ENCODE data around the gene GCNT2.
"Not testable (repeated sequence)": the region's sequence is repeated elsewhere in the genome, so short reads cannot be mapped to it uniquely, and the experiment has no call there.

The GCNT2 gene

GRCh38 chr6:10612161-10612560 is 91.0 kb downstream of the GCNT2 start:
- DNase-seq (ENCODE audit: low read depth) = no peak

GRCh38 chr6:10613077-10613476 is 91.9 kb downstream of the GCNT2 start:
- DNase-seq (ENCODE audit: low read depth) = no peak

- DNase-seq (ENCODE audit: low read depth) = no peak
These were observed 92.6 kb downstream of the GCNT2 start for GRCh38 chr6:10613723-10614122.

GRCh38 chr6:10615675-10616074 is 94.5 kb downstream of the GCNT2 start:
- DNase-seq (ENCODE audit: low read depth) = no peak

GRCh38 chr6:10616266-10616665 is 95.1 kb downstream of the GCNT2 start:
- DNase-seq (ENCODE audit: low read depth) = not testable (repeated sequence)

- no peak for DNase-seq (ENCODE audit: low read depth)
These were observed 96.0 kb downstream of the GCNT2 start for GRCh38 chr6:10617008-10617696.

GRCh38 chr6:10618409-10618808 is 97.3 kb downstream of the GCNT2 start:
- no peak for DNase-seq (ENCODE audit: low read depth)

- DNase-seq (ENCODE audit: low read depth) = no peak
These were observed 100.1 kb downstream of the GCNT2 start for GRCh38 chr6:10621213-10621612.

- DNase-seq (ENCODE audit: low read depth) = no peak
These were observed 100.7 kb downstream of the GCNT2 start for GRCh38 chr6:10621847-10622246.

GRCh38 chr6:10624836-10625235 is 103.7 kb downstream of the GCNT2 start:
- no peak for DNase-seq (ENCODE audit: low read depth)

- no peak for DNase-seq (ENCODE audit: low read depth)
These were observed 105.1 kb downstream of the GCNT2 start for GRCh38 chr6:10626154-10626741.

- DNase-seq (ENCODE audit: low read depth) = no peak
These were observed 106.6 kb downstream of the GCNT2 start for GRCh38 chr6:10627800-10628199.

GRCh38 chr6:10630178-10630577 is 109.0 kb downstream of the GCNT2 start:
- DNase-seq (ENCODE audit: low read depth) = no peak

- DNase-seq (ENCODE audit: low read depth) = no peak
These were observed 112.1 kb downstream of the GCNT2 start for GRCh38 chr6:10633216-10633615.

- DNase-seq (ENCODE audit: low read depth) = no peak
These were observed 119.3 kb downstream of the GCNT2 start for GRCh38 chr6:10640412-10640811.

- DNase-seq (ENCODE audit: low read depth) = no peak
These were observed 120.4 kb downstream of the GCNT2 start for GRCh38 chr6:10641528-10641927.

GRCh38 chr6:10643201-10643651 is 122.1 kb downstream of the GCNT2 start:
- DNase-seq (ENCODE audit: low read depth) = no peak

- no peak for DNase-seq (ENCODE audit: low read depth)
These were observed 123.1 kb downstream of the GCNT2 start for GRCh38 chr6:10644225-10644624.

GRCh38 chr6:10655508-10656055 is 134.4 kb downstream of the GCNT2 start:
- no peak for DNase-seq (ENCODE audit: low read depth)

- no peak for DNase-seq (ENCODE audit: low read depth)
These were observed 138.0 kb downstream of the GCNT2 start for GRCh38 chr6:10658910-10659698.

GRCh38 chr6:10659699-10660348 is 138.7 kb downstream of the GCNT2 start:
- DNase-seq (ENCODE audit: low read depth) = no peak

All from activated T-cell treated with anti-CD3 and anti-CD28 coated beads for 48 hours (primary cell).